Measurements from ENCODE around the gene ADAMTS16.

Gene ADAMTS16

DNA sequence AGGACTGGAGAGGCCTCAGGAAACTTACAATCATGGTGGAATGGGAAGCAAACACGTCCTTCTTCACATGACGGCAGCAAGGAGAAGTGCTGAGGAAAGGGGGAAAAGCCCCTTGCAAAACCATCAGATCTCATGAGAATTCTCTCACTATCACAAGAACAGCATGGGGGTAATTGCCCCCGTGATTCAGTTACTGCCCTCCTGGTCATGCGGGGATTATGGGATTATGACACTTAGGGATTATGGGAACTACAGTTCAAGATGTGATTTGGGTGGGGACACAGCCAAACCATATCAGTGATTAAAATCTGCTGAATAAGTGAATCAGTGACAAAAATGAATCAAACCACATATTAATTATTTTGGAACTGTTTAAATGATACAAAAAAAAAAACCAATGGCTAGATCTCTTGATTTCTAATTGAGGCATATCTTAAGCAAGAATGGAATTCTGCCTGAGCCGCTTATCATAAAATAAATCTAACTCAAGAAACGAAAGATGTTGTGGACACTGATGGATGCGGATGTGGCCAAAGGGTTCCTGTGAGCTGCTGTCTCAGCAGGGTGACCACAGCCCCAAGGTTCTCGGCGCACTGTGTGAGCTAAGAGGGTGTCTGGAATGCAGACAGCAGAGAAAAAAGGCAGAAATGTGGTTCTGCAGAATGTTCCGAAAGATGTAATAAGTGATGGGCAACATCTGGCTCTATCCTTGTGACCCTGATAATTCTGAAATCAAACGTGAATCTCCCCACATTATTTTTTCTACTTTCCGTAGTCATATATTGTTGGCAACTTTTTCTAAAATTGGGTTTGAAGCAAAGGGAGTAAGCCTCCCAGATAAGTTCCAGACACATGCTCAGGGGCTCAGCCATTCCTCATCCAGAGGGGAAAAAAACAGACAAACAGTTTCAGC lies 175.2 kb downstream of the ADAMTS16 start:
- DNase-seq (ENCODE audit: low spot score): no peak

DNA sequence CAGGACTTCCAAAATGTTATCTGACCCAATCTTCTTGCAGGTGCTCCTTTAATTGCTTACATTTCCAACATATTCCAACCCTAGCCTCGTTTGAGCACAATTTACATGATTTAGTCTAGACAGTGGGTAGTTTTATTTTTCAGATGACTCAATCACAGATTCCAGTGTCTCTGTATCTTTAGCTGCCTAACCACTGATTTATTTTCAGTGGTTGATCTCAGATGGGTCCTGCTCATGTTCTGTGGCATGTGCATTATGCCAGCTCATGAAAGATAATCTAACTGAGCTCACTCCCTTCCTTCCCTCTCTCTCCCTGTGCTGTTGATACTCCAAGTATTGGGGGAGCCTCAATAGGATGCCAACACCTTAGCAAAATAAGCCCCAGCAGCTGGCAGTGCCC lies 176.2 kb downstream of the ADAMTS16 start:
- DNase-seq (ENCODE audit: low spot score): peak; percentile 68

GRCh38 chr5:5317976-5318375 lies 177.8 kb downstream of the ADAMTS16 start:
- no peak for DNase-seq (ENCODE audit: low spot score)

DNA sequence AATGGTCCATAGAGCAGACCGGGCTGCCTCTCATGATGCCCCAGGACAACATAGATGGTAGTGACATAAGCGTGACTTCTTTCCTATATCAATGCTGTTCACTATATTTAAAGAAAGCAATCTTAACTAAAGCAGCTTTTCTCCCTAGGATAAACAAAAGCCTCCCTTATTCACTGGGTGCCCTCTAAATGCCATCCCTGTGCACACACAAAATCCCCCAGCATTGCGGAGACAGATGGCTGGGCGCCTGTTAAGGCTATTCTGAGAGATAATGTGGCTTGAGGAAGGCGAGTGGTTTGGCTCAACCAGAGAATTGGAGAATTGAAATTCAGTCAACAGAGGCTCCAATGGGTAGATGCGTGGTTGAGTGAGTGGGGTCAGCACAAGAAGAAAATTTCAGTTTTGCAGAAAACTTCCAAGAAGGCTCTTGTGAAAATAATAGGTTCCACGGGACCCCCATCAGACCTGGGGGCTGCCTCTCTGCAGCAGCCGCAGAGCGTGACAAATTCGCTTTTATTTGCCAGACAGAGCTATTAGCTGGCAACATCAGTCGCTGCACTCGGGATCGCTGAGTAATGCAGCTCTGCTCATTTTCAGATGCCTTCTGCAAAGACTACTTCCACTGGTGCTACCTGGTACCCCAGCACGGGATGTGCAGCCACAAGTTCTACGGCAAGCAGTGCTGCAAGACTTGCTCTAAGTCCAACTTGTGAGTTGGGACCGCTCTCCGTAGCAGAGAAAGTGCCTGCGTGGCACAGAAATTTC lies 178.5 kb downstream of the ADAMTS16 start:
- DNase-seq (ENCODE audit: low spot score): no peak

- DNase-seq (ENCODE audit: low spot score): no peak
Observed at GRCh38 chr5:5320062-5320805, 180.1 kb downstream of the ADAMTS16 start.

DNA sequence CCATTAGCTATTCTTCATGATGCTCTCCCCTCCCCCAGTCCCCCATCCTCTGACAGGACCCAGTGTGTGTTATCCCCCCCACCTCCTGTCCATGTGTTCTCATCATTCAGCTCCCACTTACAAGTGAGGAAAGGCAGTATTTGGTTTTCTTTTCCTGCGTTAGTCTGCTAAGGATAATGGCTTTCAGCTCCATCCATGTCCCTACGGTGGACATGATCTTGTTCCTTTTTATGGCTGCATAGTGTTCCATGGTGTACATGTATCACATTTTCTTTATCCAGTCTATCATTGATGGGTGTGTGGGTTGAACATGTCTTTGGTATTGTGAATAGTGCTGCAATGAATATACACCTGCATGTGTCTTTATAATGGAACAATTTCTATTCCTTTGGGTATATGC lies 181.0 kb downstream of the ADAMTS16 start:
- DNase-seq (ENCODE audit: low spot score): no peak

GRCh38 chr5:5323551-5323950 lies 183.4 kb downstream of the ADAMTS16 start:
- DNase-seq (ENCODE audit: low spot score): no peak

GRCh38 chr5:5326115-5326758 lies 186.1 kb downstream of the ADAMTS16 start:
- DNase-seq (ENCODE audit: low spot score): no peak

DNA sequence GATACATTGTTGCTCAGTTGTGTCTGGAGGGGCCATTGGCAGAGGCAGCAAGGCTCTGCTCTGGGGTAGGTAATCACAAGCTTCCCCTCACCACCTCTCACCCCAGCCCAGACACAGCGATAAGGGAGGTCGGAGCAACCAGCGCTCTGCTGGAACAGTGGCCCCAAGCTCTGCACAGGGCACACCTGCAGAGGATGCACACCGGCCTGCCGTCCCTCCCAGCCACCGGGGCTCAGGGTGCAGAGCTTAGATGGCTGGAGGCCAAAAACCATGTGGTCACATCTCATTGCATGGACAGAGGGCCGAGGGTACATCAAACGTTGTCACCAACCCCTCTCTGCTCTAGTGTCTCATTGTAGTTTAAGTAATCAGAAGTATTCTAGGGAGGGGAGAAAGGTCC lies 187.0 kb downstream of the ADAMTS16 start:
- DNase-seq (ENCODE audit: low spot score): no peak

DNA sequence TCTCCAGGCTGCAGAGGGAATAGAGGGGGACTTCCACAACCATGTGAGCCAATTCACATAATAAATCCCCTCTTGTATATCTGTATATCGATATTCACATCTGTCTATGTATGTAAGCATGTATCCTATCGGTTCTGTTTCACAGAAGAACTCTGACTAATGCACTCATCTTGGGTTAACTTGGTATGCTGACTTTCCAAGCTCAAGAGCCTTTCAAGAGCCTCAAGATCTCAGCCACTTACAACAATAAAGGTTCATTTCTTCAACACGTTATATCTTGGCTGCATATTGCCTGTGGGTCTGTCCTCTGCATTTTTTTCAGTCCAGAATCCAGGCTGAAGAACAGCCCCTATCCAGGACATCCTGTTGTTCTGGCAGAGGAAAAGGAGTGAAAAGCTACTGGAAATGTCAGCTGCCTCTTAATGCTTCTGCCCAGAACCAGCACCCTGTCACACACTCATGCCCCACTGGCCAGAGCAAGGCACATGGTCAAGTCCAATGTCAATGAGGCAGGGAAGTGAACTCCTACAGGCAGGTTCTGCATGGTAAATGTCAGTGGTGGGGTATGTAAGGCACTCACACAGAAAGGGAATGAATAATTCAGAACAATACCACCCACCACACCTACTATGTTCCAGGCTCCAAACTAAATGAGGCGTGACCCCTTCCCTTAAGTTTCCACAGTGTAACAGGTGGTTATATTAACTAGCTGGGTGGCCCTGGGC lies 190.8 kb downstream of the ADAMTS16 start:
- peak; percentile 76 for DNase-seq (ENCODE audit: low spot score)

GRCh38 chr5:5331848-5332247 lies 191.7 kb downstream of the ADAMTS16 start:
- DNase-seq (ENCODE audit: low spot score): no peak

DNA sequence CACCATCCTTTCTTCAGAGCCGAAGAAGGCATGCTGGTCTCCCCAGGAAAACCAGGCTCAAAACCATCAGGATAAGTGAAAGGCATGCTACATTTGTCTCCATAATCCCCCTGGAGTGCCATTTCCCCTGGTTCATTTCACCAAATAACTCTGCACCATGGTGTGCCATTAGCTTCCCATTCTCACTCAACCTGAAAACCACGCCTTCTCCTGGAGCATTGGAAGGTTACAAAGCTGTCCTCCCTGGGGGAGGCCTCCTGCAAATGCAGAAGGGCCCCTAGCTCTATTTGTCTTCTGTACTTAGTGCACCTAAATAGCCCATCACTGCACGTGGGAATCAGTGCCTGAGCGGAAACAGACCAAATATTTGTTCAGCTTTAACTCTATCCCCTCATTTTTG lies 192.2 kb downstream of the ADAMTS16 start:
- no peak for DNase-seq (ENCODE audit: low spot score)

GRCh38 chr5:5335107-5335506 lies 195.0 kb downstream of the ADAMTS16 start:
- no peak for DNase-seq (ENCODE audit: low spot score)

- DNase-seq (ENCODE audit: low spot score): peak; percentile 95
Observed at GRCh38 chr5:5335700-5336264, 195.7 kb downstream of the ADAMTS16 start.

DNA sequence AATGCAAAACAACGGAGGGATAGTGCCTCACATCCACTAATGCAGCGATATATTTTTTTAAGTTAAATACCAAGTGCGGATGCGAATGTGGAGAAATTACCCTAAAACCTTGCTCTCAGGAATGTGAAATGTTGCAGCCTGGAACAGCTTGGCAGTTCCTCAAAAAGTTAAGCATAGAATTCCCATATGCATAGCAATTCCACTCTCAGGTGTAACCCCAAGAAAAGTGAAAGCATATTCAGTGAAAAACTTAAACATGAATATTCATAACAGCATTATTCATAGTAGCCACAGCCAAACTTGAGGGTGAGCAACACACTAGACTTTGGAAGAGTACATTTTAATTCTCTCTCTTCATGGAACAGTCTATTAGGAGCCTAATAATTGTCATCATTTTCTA lies 199.1 kb downstream of the ADAMTS16 start:
- DNase-seq (ENCODE audit: low spot score): no peak

DNA sequence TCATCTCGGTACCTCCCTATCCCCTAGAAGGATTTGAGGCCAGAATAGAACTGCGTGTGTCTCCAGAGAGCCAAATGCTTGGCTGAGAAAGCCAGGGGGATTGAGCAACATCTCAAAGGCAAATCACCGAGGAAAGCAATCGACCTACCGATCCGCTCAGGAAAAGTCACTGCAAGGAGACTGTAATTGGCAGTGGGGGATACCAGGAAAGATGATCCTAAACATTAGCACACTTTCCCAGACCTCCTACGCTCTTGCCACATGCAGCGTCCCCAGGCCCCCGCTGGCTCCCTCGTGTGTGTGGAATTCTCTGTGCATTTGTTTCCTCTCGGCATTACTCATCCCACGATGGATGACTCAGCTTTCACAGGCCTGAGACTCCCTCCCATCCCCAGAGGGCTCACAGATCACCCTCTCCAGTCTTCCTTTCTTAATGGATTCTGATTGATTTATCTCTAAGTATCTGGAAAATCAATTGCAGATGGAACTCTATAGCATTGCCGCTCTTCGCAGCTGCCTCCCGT lies 200.1 kb downstream of the ADAMTS16 start:
- DNase-seq (ENCODE audit: low spot score): peak; percentile 89

GRCh38 chr5:5341531-5342292 lies 201.6 kb downstream of the ADAMTS16 start:
- no peak for DNase-seq (ENCODE audit: low spot score)

DNA sequence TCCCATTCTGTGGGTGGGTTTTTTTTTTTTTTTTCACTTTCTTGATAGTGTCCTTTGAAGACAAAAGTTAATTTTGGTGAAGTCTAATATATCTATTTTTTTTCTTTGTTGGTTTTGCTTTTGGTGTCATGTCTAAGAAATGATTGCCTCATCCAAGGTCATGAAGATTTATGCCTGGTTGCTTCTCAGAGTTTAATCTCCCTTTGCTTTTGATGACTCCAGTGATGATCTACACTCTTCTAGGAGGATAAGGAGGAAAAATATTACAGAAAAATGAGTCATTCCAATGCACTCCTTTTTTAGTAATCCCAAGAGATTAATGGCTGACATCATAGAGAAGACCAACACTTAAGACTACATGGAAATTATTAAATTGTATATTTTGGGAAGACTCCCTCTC lies 202.7 kb downstream of the ADAMTS16 start:
- DNase-seq (ENCODE audit: low spot score): peak; percentile 83

DNA sequence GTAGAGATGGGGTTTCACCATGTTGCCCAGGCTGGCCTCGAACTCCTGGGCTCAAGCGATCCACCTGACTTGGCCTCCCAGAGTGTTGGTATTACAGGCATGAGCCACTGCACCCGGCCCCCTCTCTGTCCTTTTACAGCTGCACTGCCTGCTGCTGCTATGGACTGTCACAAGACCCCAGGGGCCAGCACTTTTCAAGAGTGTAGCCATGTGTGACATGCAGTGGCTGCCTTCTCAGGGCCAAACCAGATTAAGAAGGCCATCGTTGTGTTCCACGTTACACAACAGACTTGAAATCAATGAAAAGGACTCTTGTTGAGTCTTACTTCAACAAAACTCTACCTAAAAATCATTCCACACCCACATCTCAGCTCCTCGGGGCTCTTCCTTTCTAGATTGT lies 203.4 kb downstream of the ADAMTS16 start:
- DNase-seq (ENCODE audit: low spot score): no peak

- no peak for DNase-seq (ENCODE audit: low spot score)
Observed at GRCh38 chr5:5344051-5344571, 204.0 kb downstream of the ADAMTS16 start.
